NCI-H446 treated with DMSO at 0.1 percent for 48 hours (cell line): Measurements from ENCODE around the gene PLD1.
"Not testable (repeated sequence)": the region's sequence is repeated elsewhere in the genome, so short reads cannot be mapped to it uniquely, and the experiment has no call there.

Experiments
- DNase-seq: peaks from one replicate; lab custom pipeline; 2025; lab: John Stamatoyannopoulos, UW

Gene PLD1

DNA sequence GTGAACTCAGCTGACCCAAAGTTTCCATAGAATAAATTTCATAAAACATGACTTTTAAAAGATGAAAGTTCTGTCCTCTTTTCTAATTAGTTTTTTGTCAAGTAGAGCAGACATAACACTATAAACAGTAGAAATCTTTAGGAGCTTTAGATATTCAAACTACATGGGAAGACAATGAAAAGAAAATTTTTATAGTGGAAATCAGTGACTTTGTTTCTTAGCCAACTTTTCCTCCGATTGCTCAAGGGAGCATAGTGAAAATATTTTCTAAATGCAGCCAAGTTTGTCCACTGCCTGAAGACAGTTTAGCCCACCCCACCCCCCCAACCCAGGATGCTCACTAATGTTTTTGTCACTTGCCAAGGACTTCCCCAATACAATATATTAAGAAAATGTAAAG lies 114.9 kb downstream of the PLD1 start:
- no peak for DNase-seq

DNA sequence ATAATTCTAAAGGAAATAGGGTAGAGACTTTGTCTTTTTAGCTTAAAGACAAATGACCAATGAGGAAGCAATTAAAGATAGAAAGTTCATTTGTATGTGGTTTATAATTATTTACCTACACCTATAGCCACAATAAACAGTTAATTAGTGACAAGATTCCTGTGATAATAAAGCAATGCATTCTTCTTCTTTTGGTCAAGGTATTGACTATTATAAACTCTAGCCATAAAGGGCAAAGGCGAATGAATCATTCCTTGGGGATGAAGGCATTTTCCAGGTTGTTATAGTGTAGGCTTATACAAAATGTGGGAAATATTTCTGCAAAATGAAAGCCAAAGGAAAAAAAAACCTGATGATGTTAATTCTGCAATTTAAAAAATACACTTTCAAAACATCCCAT lies 115.4 kb downstream of the PLD1 start:
- no peak for DNase-seq

GRCh38 chr3:171692551-171692950 lies 117.7 kb downstream of the PLD1 start:
- not testable (repeated sequence) for DNase-seq

- no peak for DNase-seq
These were observed 118.8 kb downstream of the PLD1 start for GRCh38 chr3:171691485-171691884.

DNA sequence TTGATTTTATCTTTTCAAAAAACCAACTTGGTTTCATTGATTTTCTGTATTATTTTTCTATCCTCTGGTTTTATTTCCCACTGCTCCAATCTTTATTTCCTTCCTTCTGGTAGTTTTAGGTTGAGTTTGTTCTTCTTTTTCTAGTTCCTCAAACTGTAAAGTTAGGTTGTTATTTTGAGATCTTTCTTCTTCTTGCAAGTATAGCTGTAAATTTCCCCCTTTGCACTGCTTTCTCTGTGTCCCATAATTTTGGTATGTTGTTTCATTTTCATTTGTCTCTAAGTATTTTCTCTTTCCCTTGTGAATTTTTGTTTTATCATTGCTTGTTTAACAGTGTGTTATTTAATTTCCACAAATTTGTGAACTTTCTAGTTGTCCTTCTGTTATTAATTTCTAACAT lies 120.0 kb downstream of the PLD1 start:
- DNase-seq = no peak

DNA sequence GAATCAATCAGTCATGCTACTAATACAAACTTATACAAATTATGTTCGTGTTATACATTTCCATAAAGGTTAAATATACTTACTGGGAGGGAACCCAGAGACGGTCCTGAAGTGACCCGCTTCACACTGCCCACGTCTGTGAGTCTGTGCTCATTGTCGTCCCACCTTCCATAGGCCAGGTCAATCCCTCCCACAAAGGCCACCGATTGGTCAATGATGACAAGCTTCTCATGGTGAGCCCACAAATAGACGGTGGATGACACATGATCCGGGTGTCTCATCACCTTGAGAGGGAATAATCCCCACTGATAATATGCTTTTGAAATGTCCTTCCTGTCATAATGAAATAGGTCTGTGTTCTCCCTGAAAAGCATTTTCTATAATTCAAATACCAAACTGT lies 121.7 kb downstream of the PLD1 start:
- DNase-seq = no peak

- DNase-seq = no peak
These were observed 122.3 kb downstream of the PLD1 start for GRCh38 chr3:171688002-171688401.

DNA sequence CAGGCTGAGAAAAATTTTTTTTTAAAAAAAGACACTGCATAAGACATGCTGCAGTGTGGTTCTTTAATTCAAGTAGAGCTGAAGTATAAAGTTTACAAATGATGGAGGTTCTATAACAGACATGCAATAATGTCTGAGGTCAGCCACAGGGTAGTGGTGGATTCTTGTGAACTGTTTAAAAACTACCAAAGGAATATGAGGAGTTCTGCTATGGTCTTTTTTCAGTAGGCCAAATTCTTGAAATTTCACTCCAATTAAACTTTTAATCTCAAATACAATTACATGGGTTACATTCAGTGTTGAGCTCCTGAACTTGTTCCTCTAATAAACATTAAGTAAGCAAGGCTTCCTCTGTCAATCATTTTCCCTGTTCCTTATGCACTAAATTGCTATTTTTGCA lies 122.7 kb downstream of the PLD1 start:
- DNase-seq = no peak

GRCh38 chr3:171687064-171687463 lies 123.2 kb downstream of the PLD1 start:
- no peak for DNase-seq

DNA sequence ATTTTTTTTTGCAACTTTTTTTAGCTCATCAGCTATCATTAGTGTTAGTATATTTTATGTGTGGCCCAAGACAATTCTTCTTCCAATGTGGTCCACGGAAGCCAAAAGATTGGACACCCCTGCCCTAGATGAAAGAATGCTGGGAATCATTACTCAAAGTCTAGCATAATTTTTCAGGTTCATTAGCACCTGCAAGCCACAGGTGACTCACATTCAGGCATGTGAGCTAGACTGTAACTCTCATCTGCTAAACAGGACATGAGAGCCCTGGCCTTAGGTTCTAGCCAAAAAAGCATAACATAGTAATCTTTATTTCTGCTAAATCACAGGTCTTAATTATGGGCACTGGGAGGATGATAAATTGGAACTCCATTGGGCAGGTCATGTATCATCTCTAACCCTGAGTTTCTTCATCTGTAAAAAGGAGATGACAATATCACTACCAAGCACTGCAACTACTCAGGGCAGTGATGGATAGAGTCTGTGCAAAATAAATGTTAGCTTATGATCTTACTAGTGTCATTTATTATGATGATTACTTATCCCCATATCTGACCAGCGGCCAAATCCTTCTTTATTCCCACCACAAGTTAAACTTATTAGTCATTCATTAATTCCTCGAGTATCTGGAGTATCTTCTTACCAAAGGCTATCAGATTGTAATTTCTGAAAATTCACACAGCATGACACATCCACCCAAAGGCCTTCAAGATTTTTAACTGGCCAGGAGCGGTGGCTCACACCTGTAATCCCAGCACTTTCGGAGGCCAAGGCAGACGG lies 125.0 kb downstream of the PLD1 start:
- no peak for DNase-seq

DNA sequence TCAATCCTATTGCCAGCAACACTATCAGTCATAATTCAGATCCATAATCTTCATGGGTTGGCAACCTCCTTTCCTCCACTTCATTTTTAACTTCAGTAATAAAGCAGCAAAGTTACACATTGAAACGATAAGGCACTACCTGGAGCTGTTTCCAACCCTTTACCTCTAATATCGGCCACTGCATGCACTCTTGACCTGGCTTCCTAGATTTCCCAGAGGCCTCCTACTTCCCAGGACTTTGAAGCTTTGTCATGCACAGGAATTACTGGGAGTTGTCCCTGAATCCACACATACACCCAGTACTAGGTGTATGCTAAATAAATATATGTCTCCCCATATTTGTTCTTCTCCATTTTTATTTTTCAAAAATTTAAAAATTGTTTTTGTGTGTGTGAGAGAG lies 126.1 kb downstream of the PLD1 start:
- no peak for DNase-seq

- no peak for DNase-seq
These were observed 127.5 kb downstream of the PLD1 start for GRCh38 chr3:171682743-171683142.

DNA sequence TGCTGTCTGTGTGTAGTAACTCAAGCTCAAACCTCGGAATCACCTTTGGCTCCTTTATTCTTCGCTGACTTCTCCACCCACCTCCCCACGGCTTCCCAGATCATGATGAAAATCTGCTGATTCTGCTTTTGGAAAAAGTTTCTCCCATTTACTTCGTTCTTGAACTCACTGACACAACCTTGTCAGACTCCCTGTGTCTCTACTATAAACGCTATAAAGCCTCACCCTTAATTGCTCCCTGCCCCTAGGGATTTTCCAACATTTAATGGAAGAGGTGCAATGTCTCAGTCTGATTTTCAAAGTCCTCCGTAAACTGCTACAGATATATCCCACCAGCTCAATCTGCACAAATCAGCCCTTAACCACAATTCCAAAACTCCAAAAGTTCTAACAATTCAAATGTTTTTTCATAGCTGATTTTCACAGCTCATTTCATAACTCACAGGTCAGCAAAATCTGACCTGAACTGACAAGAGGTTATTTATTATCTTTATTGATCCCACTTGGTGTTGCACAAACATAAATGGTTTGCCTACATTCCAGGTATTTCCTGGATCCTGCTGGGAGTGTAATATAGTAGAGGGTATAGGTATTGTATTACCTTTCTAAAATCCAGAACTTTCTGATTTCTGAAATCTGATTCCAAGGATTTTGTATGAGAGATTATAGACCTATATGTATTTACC lies 129.4 kb downstream of the PLD1 start:
- no peak for DNase-seq

DNA sequence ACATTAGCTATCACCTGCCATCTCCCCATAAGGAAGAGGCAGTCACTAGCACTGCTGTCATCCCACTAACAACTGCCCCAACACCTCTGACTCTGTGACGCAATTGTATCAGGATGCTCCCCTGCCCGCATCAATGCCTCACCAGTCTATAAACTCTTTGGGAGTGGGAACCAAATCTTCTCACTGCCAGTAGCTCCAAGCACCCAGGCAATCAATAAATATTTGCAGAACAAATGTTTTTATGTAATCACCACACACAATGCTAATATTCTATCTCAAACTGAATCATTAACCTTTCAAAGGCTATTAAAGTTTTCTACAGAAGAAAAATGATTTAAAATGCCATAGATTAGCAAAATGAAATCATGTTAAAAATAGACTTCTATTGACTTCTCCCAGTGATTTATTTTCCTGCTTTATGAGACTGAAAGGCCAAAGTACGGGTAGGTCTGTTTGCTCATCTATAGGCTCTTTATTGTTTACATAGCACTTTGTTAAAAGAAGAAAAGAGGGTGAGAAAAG lies 131.3 kb downstream of the PLD1 start:
- DNase-seq = no peak

DNA sequence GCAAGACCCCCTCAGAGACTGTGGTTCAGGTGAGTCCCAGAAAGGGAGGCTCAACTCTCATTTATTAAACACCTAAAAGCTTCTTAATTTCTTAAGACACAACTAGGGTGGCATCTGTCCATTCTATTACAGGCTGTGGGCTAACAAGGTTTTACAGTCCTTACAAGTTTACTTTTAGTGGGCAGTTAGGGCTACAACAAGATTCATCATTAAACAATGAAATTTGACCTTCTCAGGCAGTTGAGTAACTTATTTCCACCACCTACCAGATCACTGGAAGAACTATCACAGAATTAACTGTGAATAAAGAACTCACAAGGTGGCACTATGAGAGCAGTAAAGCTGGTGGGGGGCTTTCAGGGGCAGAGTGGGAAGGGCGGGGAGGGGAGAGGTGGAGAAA lies 132.6 kb downstream of the PLD1 start:
- DNase-seq = no peak

- no peak for DNase-seq
These were observed 133.6 kb downstream of the PLD1 start for GRCh38 chr3:171676601-171677175.

- DNase-seq = no peak
These were observed 136.3 kb downstream of the PLD1 start for GRCh38 chr3:171673951-171674350.

- DNase-seq = no peak
These were observed 137.7 kb downstream of the PLD1 start for GRCh38 chr3:171672538-171672937.

DNA sequence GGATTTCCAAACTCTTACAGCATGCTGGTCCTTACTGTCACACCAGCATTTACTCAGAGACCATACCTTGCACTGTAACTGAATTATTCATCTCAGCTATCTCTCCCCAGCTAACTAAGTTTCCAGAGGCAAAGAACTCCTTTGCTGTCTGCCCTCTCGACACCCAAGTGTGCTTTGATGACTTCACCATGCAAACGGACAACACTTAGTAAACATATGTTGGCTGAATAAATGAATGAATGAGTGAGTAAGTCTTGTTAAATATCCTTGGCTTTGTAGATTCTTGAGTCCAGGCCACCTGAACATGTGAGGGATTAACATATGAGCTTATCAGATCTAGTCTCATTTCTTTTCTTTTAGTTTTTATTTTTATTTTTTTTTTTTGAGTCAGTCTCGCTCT lies 138.2 kb downstream of the PLD1 start:
- no peak for DNase-seq

DNA sequence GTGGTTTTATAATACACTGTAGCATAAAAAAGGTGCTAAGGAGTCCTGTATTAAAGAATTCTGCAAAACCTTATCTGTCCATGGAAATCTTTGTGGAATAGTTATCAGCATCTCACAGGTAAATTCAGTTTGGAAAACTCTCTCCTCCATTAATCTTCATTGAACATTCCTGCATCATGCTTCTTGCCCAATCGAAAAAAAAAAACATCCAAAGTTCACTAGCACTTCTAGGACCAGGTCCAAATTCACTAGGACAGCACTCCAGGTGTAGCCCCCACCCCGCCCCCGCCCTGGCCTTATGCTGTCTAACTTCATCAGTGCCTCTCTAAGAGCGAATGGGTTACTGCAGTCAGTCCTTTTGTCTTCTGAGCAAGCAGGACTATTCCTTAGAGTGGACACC lies 138.6 kb downstream of the PLD1 start:
- no peak for DNase-seq

GRCh38 chr3:171666516-171666915 lies 143.8 kb downstream of the PLD1 start:
- DNase-seq = no peak

- no peak for DNase-seq
These were observed 146.5 kb downstream of the PLD1 start for GRCh38 chr3:171663805-171664204.

GRCh38 chr3:171661484-171661883 lies 148.8 kb downstream of the PLD1 start:
- DNase-seq = no peak
